ENCODE data around the gene ZNF281. TPM values are rescaled to one million over a fixed set of nuclear protein-coding genes. Genes with fewer than 3 reads are reported as not detected.

The ZNF281 gene
- total RNA-seq, 6 experiments from 2014 or later = 37.2 to 50.7 (median 43.9) TPM

- Mint-ChIP-seq H3K4me3 (peak overlapping the region; percentile 67), H3K9me3 (no peaks in the 10 kb centered on the region; the same call in 1 of the 2 replicates), H3K4me1 (ENCODE audit: low read depth) (peaks cover 40% of the 10 kb centered on the region), H3K27me3 (ENCODE audit: insufficient read depth) (no peaks in the 10 kb centered on the region), H3K36me3 (ENCODE audit: low read depth) (no peaks in the 10 kb centered on the region; the same call in 1 of the 2 replicates), H3K27ac (peak overlapping the region; percentile 89)
- DNase-seq = peak; percentile 39
- TF ChIP-seq CTCF (IDR thresholded peaks at IDR 0.05) = no peak
Observed at GRCh38 chr1:200428482-200429205, 18.8 kb upstream of the ZNF281 start.

DNA sequence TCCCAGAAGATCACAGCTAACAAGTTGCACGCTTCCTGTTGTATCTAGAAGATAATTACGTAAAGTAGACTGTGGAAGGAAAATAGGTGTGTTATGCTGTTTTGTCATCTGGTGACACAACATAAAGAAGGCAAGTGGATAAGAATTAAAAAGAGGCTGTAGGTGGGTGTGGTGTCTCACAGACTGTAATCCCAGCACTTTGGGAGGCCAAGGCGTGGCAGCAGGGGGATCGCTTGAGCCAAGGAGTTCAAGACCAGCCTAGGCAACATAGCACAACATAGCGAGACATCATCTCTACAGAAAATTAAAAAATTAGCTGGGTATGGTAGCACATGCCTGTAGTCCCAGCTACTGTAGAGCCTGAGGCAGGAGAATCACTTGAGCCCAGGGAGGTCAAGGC is 17.9 kb upstream of the ZNF281 start:
- Mint-ChIP-seq H3K4me3 (no peak overlapping the region), H3K27ac (peak overlapping the region; percentile 56), H3K27me3 (ENCODE audit: insufficient read depth) (no peaks in the 10 kb centered on the region), H3K36me3 (ENCODE audit: low read depth) (no peaks in the 10 kb centered on the region; the same call in 1 of the 2 replicates), H3K4me1 (ENCODE audit: low read depth) (peaks cover 36% of the 10 kb centered on the region), H3K9me3 (no peaks in the 10 kb centered on the region; the same call in 1 of the 2 replicates)
- TF ChIP-seq CTCF (IDR thresholded peaks at IDR 0.05) = 0 out of 2 replicates have a peak, but pooled peaks have one; percentile 25
- DNase-seq = no peak

DNA sequence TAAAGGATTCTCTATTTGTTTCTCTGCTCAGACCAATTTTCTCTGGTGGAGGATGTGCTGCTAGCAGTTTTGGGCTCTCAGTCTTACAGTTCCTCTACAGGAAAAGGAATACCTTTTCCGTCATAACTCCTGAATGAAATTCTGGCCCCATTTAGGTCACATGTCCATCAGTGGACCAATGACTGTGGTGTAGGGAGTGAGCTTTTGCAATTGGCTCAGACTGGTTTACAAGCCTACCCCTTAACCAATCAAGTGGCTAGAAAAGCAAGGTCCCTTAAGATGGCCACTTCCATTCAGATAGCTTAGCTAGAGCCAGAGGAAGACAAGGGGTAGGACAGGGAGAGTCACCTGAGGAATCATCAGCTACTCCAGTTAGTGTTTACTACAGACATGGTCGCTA is 16.4 kb upstream of the ZNF281 start:
- Mint-ChIP-seq H3K36me3 (ENCODE audit: low read depth) (no peaks in the 10 kb centered on the region; the same call in 1 of the 2 replicates), H3K9me3 (no peaks in the 10 kb centered on the region; the same call in 1 of the 2 replicates), H3K27ac (no peak overlapping the region), H3K4me3 (no peak overlapping the region), H3K27me3 (ENCODE audit: insufficient read depth) (no peaks in the 10 kb centered on the region), H3K4me1 (ENCODE audit: low read depth) (peaks cover 38% of the 10 kb centered on the region)
- no peak for DNase-seq
- TF ChIP-seq CTCF (IDR thresholded peaks at IDR 0.05) = no peak

DNA sequence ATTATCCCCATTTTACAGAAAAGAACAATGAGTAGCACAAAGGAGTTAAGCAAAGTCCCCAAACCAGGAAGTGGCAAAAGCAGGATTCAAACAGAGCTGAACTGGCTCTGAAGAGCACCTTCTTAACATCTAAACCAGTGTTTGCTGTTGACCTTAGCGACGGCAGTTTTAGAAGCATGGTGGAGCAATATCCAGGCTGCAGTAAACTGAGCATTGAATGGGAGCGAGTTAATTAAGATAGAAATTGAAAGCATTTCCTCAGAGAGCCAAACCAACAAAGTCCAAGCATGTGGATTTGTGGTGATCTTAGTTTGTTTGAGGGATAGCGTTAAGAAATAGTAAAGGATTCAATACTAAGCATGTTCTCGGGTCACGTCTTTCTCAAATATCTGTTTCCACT is 13.4 kb upstream of the ZNF281 start:
- no peak for DNase-seq
- peak overlapping the region; percentile 7; the same call in 1 of the 2 replicates for H3K27ac Mint-ChIP-seq
- peaks cover 15% of the 10 kb centered on the region for H3K4me1 Mint-ChIP-seq (ENCODE audit: low read depth)
- H3K4me3 Mint-ChIP-seq = no peak overlapping the region
- H3K9me3 Mint-ChIP-seq = no peaks in the 10 kb centered on the region; the same call in 1 of the 2 replicates
- no peaks in the 10 kb centered on the region for H3K27me3 Mint-ChIP-seq (ENCODE audit: insufficient read depth)
- TF ChIP-seq CTCF (IDR thresholded peaks at IDR 0.05) = no peak
- no peaks in the 10 kb centered on the region; the same call in 1 of the 2 replicates for H3K36me3 Mint-ChIP-seq (ENCODE audit: low read depth)

DNA sequence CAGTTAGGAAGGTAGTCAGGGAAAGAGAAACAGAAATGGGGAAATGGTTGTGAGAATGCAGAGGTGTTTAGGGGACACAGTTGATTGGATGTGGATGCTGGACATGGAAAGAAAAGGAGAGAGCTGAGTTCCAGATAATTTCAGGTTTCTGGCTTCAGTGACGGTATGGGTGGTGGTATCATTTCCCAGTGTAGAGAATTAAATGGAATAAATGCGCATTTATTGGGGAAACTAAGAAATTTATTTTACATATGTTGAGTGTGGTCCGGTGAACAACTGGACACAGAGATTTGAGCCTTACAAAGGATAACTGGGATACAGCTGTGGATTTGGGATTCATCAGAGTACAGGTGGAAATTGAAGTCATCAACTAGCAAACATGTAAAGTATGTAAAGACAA is 12.4 kb upstream of the ZNF281 start:
- no peak for TF ChIP-seq CTCF (IDR thresholded peaks at IDR 0.05)
- no peak for DNase-seq
- Mint-ChIP-seq H3K4me3 (no peak overlapping the region), H3K9me3 (no peaks in the 10 kb centered on the region; the same call in 1 of the 2 replicates), H3K27me3 (ENCODE audit: insufficient read depth) (no peaks in the 10 kb centered on the region), H3K36me3 (ENCODE audit: low read depth) (no peaks in the 10 kb centered on the region; the same call in 1 of the 2 replicates), H3K27ac (no peak overlapping the region; the same call in 1 of the 2 replicates), H3K4me1 (ENCODE audit: low read depth) (peaks cover 9% of the 10 kb centered on the region)
